ENCODE results near the gene TEDDM1. TPM values are rescaled to one million over a fixed set of nuclear protein-coding genes. Genes with fewer than 3 reads are reported as not detected.
A peak's percentile ranks its signal among the peaks of the same experiment; 100 is the strongest.

Gene TEDDM1
- total RNA-seq, 2 donors from 2014 or later = not detected

GRCh38 chr1:182410620-182411273 lies 10.3 kb upstream of the TEDDM1 start:
- DNase-seq (ENCODE audit: low spot score) = no peak

GRCh38 chr1:182410138-182410537 lies 9.7 kb upstream of the TEDDM1 start:
- Histone ChIP-seq H3K36me3 (no peaks in the 10 kb centered on the region), H3K27ac (no peak overlapping the region), H3K4me1 (peaks cover 0 to 11% of the 10 kb centered on the region in 2 donors), H3K9me3 (peaks cover 0 to 12% of the 10 kb centered on the region in 2 donors), H3K4me3 (no peak overlapping the region), H3K27me3 (no peaks in the 10 kb centered on the region)
- TF ChIP-seq CTCF (IDR thresholded peaks at IDR 0.05) = no peak
- DNase-seq (ENCODE audit: low spot score) = no peak

More at GRCh38 chr1:182410620-182411273, 10.3 kb upstream of the TEDDM1 start:
- no peak for TF ChIP-seq CTCF (IDR thresholded peaks at IDR 0.05)
- Histone ChIP-seq H3K36me3 (no peaks in the 10 kb centered on the region), H3K27me3 (no peaks in the 10 kb centered on the region), H3K4me1 (peaks cover 0 to 11% of the 10 kb centered on the region in 2 donors), H3K27ac (peak overlapping the region in 1 of 2 donors; percentile 44), H3K9me3 (peaks cover 0 to 5% of the 10 kb centered on the region in 2 donors), H3K4me3 (no peak overlapping the region)

DNA sequence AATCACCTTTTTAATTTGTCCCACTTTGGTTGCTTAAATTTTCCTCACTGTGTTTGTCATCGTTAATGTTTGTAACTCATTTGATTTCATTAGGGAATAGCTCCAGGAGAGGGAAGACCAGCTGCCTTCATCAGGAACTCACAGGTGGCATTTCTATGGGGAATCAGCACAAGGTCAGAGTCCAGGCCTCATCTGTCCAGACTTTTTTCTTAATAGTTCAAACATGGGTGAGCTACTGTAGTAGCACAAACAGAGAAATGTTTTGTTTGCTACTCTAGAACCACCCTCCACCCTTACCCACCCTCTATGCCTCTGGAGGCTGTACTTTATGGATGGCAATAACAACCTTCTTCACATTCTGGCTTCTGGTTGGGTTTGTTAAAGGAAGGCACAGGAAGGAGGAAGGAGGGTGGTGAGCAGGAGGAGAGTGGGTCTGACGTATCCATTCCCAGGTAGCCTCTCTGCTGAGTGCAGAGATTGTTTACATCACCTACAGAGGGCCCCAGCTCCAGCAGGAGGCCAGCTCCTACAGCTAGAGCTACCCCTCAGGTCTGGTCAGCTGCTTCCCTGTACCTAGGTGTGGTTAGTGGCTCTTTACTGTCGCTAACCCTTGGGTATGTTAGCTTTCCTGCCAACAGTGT lies 8.1 kb upstream of the TEDDM1 start:
- H3K27me3 ChIP-seq = no peaks in the 10 kb centered on the region
- no peak overlapping the region for H3K4me3 ChIP-seq
- no peak for TF ChIP-seq CTCF (IDR thresholded peaks at IDR 0.05)
- H3K4me1 ChIP-seq = peaks cover 0 to 11% of the 10 kb centered on the region in 2 donors
- DNase-seq (ENCODE audit: low spot score) = no peak
- peaks cover 0 to 12% of the 10 kb centered on the region in 2 donors for H3K9me3 ChIP-seq
- H3K27ac ChIP-seq = no peak overlapping the region
- H3K36me3 ChIP-seq = no peaks in the 10 kb centered on the region

DNA sequence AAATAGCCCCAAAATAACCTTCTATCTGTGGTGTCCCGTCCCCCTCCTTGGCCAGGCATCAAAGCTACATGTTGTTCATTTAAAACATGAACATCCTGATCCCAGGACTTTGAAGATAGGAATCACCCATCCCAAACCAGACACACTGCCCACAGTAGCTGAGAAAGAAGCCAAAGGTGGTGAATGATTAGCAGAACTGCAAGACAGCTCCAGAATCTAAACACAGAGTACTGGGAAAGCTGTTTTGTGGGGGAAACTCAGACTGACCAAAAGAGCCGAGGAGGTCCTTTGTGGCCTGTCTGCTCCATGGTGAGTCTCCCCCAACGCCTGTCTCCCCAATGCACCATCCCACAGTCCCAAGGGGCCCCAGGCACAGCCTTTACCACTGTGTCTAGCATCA lies 7.3 kb upstream of the TEDDM1 start:
- Histone ChIP-seq H3K9me3 (peaks cover 0 to 12% of the 10 kb centered on the region in 2 donors), H3K36me3 (no peaks in the 10 kb centered on the region), H3K27me3 (no peaks in the 10 kb centered on the region), H3K4me3 (no peak overlapping the region), H3K27ac (no peak overlapping the region), H3K4me1 (peaks cover 0 to 11% of the 10 kb centered on the region in 2 donors)
- TF ChIP-seq CTCF (IDR thresholded peaks at IDR 0.05) = no peak
- no peak for DNase-seq (ENCODE audit: low spot score)

- no peak overlapping the region for H3K27ac ChIP-seq
- peaks cover 0 to 10% of the 10 kb centered on the region in 2 donors for H3K4me1 ChIP-seq
- H3K36me3 ChIP-seq = no peaks in the 10 kb centered on the region
- H3K9me3 ChIP-seq = peaks cover 0 to 12% of the 10 kb centered on the region in 2 donors
- no peak for DNase-seq (ENCODE audit: low spot score)
- no peaks in the 10 kb centered on the region for H3K27me3 ChIP-seq
- no peak for TF ChIP-seq CTCF (IDR thresholded peaks at IDR 0.05)
- no peak overlapping the region for H3K4me3 ChIP-seq
Measured at GRCh38 chr1:182406012-182406411, 5.5 kb upstream of the TEDDM1 start.

Measured in right atrium auricular region (tissue), 2 donors.